Measurements from ENCODE around the gene PHF19. TPM values are rescaled to one million over a fixed set of nuclear protein-coding genes. Genes with fewer than 3 reads are reported as not detected.

The PHF19 gene
- total RNA-seq, 5 donors from 2014 or later (not counting 1 experiment from before 2014, with no cell fraction given) = 92.8 to 184 (median 166) TPM

DNA sequence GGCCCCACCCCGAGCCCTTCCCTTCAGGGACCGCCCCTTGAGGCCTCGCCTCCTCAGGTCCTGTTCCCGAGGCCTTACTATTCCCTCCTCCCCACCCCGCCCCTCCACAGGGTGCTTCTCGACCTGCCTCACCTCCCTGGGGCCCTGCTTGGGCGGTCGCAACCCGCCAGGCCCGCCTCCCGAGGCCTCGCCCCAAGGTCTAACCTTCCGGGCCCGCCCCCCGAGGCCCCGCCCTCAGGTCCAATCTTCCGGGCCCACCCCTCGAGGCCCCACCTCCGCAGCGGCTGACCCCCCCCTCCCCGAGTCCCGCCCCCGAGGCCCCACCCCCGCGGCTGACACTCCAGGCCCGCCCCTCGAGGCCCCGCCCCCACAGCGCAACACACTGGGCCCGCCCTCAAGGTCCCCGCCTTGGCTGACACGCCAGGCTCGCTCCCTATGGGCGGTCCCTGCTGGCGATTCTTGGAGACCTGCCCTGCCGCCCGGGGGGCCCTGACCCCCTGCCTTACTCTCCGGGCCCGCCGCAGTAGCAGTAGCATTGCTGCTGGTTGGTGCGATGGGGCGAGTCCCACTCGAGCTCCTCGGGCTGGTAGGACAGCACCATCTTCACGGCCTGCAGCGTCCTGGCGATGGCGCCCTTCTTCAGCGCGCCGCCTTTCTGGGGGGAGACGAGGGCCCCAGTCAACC is 8.2 kb downstream of the PHF19 start:
- peak; percentile 86 to 88 (median 87) for ATAC-seq (replicated peaks in 1 of 4)
- Histone ChIP-seq H3K4me3 (ENCODE audit: control insufficient read depth in 1 of 2, extremely low read depth in 1 of 2, low read length in 1 of 2) (peak overlapping the region; percentile 57 to 59), H3K36me3 (ENCODE audit: control insufficient read depth in 2 of 2, extremely low read depth in 1 of 2, insufficient read depth in 1 of 2, low read length in 1 of 2) (peaks cover 12 to 55% of the 10 kb centered on the region in 2 donors), H3K9me3 (no peaks in the 10 kb centered on the region), H3K27ac (ENCODE audit: low read length) (peak overlapping the region; percentile 83), H3K4me1 (ENCODE audit: control insufficient read depth in 1 of 2, extremely low read depth in 1 of 2, insufficient read depth in 2 of 2, low read length in 2 of 2) (peaks cover 9 to 34% of the 10 kb centered on the region in 2 experiments), H3K27me3 (replicated peaks in 1 of 2; ENCODE audit: control insufficient read depth in 2 of 2, extremely low read depth in 1 of 2, insufficient read depth in 2 of 2, low read length in 1 of 2) (no peaks in the 10 kb centered on the region)
- Mint-ChIP-seq H3K9me3 (no peaks in the 10 kb centered on the region), H3K27me3 (no peaks in the 10 kb centered on the region), H3K4me1 (peaks cover 29 to 43% (median 36%) of the 10 kb centered on the region in 3 donors), H3K4me3 (peak overlapping the region; percentile 79 to 89 (median 82)), H3K27ac (peak overlapping the region; percentile 94 to 97), H3K36me3 (peaks cover 44% of the 10 kb centered on the region)
- ChIA-PET POLR2A (interaction anchor here (0.5 to 1.9 kb wide), 6 partner anchors 19 to 293 kb away, joined by 3 to 11 read pairs (median 6); no protein-coding TSS in a partner anchor), CTCF (interaction anchor here (0.5 to 3.9 kb wide), 28 partner anchors 20 to 253 kb away, joined by 3 to 39 read pairs (median 4); no protein-coding TSS in a partner anchor)
- 2% methylated on average over 28 of the region's 52 CpGs for WGBS (ENCODE audit: insufficient coverage)
- DNase-seq = peak; percentile 91 to 98 (median 96)

DNA sequence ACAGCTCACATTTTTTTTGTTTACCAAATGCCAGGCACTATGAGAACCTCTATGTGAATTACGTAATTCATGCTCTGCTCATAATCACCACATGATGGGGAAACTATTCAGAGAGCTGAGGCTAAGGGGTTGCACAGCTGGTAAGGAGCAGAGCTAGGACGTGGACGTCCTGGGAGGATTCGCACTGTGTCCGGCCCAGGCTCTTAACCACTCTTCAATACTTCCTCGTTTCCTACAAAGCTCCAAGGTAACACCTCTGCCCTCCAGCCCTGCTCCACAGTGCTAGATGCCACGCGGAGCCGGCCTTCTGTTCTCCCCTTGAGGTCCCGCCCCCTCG is 8.7 kb downstream of the PHF19 start:
- CTCF ChIA-PET = interaction anchor here (0.6 to 3.9 kb wide), 30 partner anchors 10 to 253 kb away, joined by 3 to 39 read pairs (median 5); no protein-coding TSS in a partner anchor
- H3K27ac Mint-ChIP-seq = peak overlapping the region; percentile 56 to 83
- no peaks in the 10 kb centered on the region for H3K27me3 Mint-ChIP-seq
- H3K36me3 Mint-ChIP-seq = peaks cover 43% of the 10 kb centered on the region
- H3K4me1 Mint-ChIP-seq = peaks cover 24 to 38% (median 31%) of the 10 kb centered on the region in 3 donors
- Histone ChIP-seq H3K27ac (ENCODE audit: low read length) (peak overlapping the region; percentile 83), H3K4me3 (ENCODE audit: control insufficient read depth in 1 of 2, extremely low read depth in 1 of 2, low read length in 1 of 2) (peak overlapping the region; percentile 25 to 47), H3K27me3 (replicated peaks in 1 of 2; ENCODE audit: control insufficient read depth in 2 of 2, extremely low read depth in 1 of 2, insufficient read depth in 2 of 2, low read length in 1 of 2) (no peaks in the 10 kb centered on the region), H3K4me1 (ENCODE audit: control insufficient read depth in 1 of 2, extremely low read depth in 1 of 2, insufficient read depth in 2 of 2, low read length in 2 of 2) (peaks cover 9 to 29% of the 10 kb centered on the region in 2 experiments), H3K36me3 (ENCODE audit: control insufficient read depth in 2 of 2, extremely low read depth in 1 of 2, insufficient read depth in 1 of 2, low read length in 1 of 2) (peaks cover 13 to 53% of the 10 kb centered on the region in 2 donors), H3K9me3 (no peaks in the 10 kb centered on the region)
- WGBS (ENCODE audit: insufficient coverage) = 23% methylated on average over 9 of the region's 11 CpGs
- H3K9me3 Mint-ChIP-seq = no peaks in the 10 kb centered on the region
- ATAC-seq (replicated peaks in 1 of 4) = peak; percentile 19 to 31 (median 21)
- peak in 2 of 35 experiments; percentile 35 to 36 for DNase-seq
- POLR2A ChIA-PET = interaction anchor here (0.6 to 1.9 kb wide), 7 partner anchors 19 to 69 kb away, joined by 3 to 11 read pairs (median 3); no protein-coding TSS in a partner anchor
- H3K4me3 Mint-ChIP-seq = peak overlapping the region; percentile 54 to 79 (median 55)

DNA sequence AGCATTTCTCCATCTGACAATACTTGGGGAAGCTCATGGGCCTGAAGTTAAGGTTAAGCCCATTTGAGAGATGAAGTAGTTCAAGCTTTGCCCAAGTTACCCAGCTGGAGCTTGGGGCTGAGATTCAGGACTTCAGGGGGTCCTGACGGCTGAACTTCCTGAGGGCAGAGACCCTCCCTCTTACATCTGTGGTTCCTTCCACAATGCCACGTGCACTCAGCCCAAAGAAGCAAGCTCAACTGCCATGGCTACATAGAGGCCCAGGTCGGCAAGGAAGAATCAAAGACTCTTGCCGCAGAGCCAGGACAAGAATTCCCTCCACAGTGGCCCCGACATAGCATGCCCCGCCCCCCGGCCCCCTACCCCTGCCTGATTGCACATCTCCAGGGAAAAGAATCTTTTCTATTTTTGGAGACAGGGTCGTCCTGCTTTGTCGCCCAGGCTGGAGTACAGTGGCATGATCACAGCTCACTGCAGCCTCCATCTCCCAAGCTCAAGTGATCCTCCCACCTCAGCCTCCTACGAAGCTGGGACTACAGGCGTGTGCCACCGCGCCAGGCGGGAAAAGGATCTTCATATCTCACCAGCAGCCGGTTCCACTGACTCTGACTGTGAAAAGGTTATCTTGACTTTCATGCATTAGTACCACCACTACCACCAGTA is 9.2 kb downstream of the PHF19 start:
- ChIA-PET CTCF (interaction anchor here (0.6 to 3.9 kb wide), 29 partner anchors 9 to 254 kb away, joined by 3 to 39 read pairs (median 5); no protein-coding TSS in a partner anchor), POLR2A (interaction anchor here (0.6 to 1.9 kb wide), 7 partner anchors 18 to 69 kb away, joined by 3 to 11 read pairs (median 3); no protein-coding TSS in a partner anchor)
- 96% methylated on average over 4 of the region's 15 CpGs for WGBS (ENCODE audit: insufficient coverage)
- DNase-seq = no peak
- Histone ChIP-seq H3K27me3 (replicated peaks in 1 of 2; ENCODE audit: control insufficient read depth in 2 of 2, extremely low read depth in 1 of 2, insufficient read depth in 2 of 2, low read length in 1 of 2) (no peaks in the 10 kb centered on the region), H3K4me1 (ENCODE audit: control insufficient read depth in 1 of 2, extremely low read depth in 1 of 2, insufficient read depth in 2 of 2, low read length in 2 of 2) (peaks cover 9 to 25% of the 10 kb centered on the region in 2 experiments), H3K36me3 (ENCODE audit: control insufficient read depth in 2 of 2, extremely low read depth in 1 of 2, insufficient read depth in 1 of 2, low read length in 1 of 2) (peaks cover 15 to 53% of the 10 kb centered on the region in 2 donors), H3K4me3 (ENCODE audit: control insufficient read depth in 1 of 2, extremely low read depth in 1 of 2, low read length in 1 of 2) (peak overlapping the region in 1 of 2 donors; percentile 47), H3K9me3 (no peaks in the 10 kb centered on the region), H3K27ac (ENCODE audit: low read length) (peak overlapping the region; percentile 83)
- peak overlapping the region; percentile 56 to 83 for H3K27ac Mint-ChIP-seq
- no peak for ATAC-seq (replicated peaks in 1 of 4)
- H3K27me3 Mint-ChIP-seq = no peaks in the 10 kb centered on the region
- H3K9me3 Mint-ChIP-seq = no peaks in the 10 kb centered on the region
- peak overlapping the region; percentile 54 to 79 (median 55) for H3K4me3 Mint-ChIP-seq
- H3K4me1 Mint-ChIP-seq = peaks cover 19 to 33% (median 26%) of the 10 kb centered on the region in 3 donors
- peaks cover 46% of the 10 kb centered on the region for H3K36me3 Mint-ChIP-seq

DNA sequence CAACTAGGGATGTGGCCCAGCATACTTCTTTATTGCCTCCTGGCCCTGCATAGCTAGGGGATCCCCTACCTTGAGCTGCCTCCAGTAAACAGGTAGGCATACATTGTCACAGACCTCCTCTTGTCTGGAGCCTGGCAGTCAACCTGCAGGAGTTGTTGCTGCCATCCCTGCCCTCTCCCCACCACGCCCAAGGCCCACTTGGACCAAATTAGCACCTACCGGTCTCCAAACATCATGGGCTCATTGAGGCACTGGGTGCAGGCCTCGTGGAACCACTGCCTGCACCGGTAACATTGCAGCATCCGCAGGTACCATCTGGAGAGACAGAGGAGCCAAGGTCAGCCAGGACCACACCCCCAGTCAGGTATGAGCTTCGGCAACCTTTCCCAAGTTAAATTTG is 10.3 kb downstream of the PHF19 start:
- Histone ChIP-seq H3K27ac (ENCODE audit: low read length) (no peak overlapping the region), H3K4me1 (ENCODE audit: control insufficient read depth in 1 of 2, extremely low read depth in 1 of 2, insufficient read depth in 2 of 2, low read length in 2 of 2) (peaks cover 9 to 22% of the 10 kb centered on the region in 2 experiments), H3K36me3 (ENCODE audit: control insufficient read depth in 2 of 2, extremely low read depth in 1 of 2, insufficient read depth in 1 of 2, low read length in 1 of 2) (peaks cover 18 to 58% of the 10 kb centered on the region in 2 donors), H3K4me3 (ENCODE audit: control insufficient read depth in 1 of 2, extremely low read depth in 1 of 2, low read length in 1 of 2) (no peak overlapping the region), H3K27me3 (replicated peaks in 1 of 2; ENCODE audit: control insufficient read depth in 2 of 2, extremely low read depth in 1 of 2, insufficient read depth in 2 of 2, low read length in 1 of 2) (no peaks in the 10 kb centered on the region), H3K9me3 (no peaks in the 10 kb centered on the region)
- ChIA-PET POLR2A (no interaction called here), CTCF (interaction anchor here in 1 of 2 donors (0.9 to 1.4 kb wide), 2 partner anchors 8 to 111 kb away, joined by 3 to 6 read pairs; no protein-coding TSS in a partner anchor)
- Mint-ChIP-seq H3K36me3 (peaks cover 38% of the 10 kb centered on the region), H3K9me3 (no peaks in the 10 kb centered on the region), H3K27ac (no peak overlapping the region), H3K27me3 (no peaks in the 10 kb centered on the region), H3K4me3 (no peak overlapping the region), H3K4me1 (peaks cover 16 to 25% (median 22%) of the 10 kb centered on the region in 3 donors)
- DNase-seq (no peak), ATAC-seq (replicated peaks in 1 of 4) (no peak)
- WGBS (ENCODE audit: insufficient coverage) = 100% methylated on average over 4 of the region's 6 CpGs

DNA sequence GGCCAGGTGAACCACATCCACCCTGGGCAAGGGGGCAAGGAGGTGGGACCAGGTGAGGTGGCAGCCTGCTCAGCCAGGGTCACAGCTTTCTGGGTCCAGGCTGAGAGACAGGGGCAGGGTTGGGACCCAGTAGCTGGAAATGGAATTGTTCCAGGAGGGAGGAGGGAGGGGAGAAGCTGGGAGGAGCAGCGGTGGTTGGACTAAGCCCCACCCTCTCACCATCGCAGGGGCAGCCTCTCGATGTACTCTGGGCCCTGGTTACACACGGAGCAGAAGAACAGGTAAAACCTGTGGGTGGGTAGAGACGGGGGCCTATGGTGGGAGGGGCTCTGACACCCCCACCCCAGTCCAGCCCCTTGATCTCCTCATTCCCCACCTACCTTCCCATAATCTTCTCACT is 11.2 kb downstream of the PHF19 start:
- Mint-ChIP-seq H3K4me1 (peaks cover 16 to 21% (median 20%) of the 10 kb centered on the region in 3 donors), H3K9me3 (no peaks in the 10 kb centered on the region), H3K27ac (peak overlapping the region in 1 of 2 donors; percentile 73), H3K36me3 (peaks cover 41% of the 10 kb centered on the region), H3K4me3 (no peak overlapping the region), H3K27me3 (no peaks in the 10 kb centered on the region)
- ATAC-seq (replicated peaks in 1 of 4) (no peak), DNase-seq (no peak)
- H3K27me3 ChIP-seq (replicated peaks in 1 of 2; ENCODE audit: control insufficient read depth in 2 of 2, extremely low read depth in 1 of 2, insufficient read depth in 2 of 2, low read length in 1 of 2) = no peaks in the 10 kb centered on the region
- peaks cover 9 to 22% of the 10 kb centered on the region in 2 experiments for H3K4me1 ChIP-seq (ENCODE audit: control insufficient read depth in 1 of 2, extremely low read depth in 1 of 2, insufficient read depth in 2 of 2, low read length in 2 of 2)
- no CpG with 5 or more reads among the region's 5 CpGs for WGBS (ENCODE audit: insufficient coverage)
- ChIA-PET POLR2A (no interaction called here), CTCF (no interaction called here)
- H3K9me3 ChIP-seq = no peaks in the 10 kb centered on the region
- no peak overlapping the region for H3K27ac ChIP-seq (ENCODE audit: low read length)
- peaks cover 18 to 67% of the 10 kb centered on the region in 2 donors for H3K36me3 ChIP-seq (ENCODE audit: control insufficient read depth in 2 of 2, extremely low read depth in 1 of 2, insufficient read depth in 1 of 2, low read length in 1 of 2)
- no peak overlapping the region for H3K4me3 ChIP-seq (ENCODE audit: control insufficient read depth in 1 of 2, extremely low read depth in 1 of 2, low read length in 1 of 2)

DNA sequence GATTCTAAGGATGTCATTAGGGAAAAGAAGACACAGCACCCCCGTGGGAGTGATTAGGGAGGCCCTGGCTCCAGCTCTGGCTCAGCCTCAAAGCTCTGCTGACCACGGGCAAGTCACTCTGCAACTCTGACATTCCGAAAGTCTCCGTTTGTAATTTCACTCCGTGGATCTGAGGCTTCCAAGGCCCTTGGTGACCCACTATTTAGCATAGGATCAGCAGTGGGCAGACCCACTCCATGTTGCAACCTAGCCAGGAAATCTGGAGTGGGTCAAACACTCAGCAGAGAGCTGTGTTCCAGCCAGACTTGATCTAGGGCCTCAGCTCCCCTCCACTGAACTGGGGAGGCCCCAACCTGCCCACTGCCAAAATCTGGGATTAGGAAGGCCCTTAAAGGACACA is 11.8 kb downstream of the PHF19 start:
- Histone ChIP-seq H3K36me3 (ENCODE audit: control insufficient read depth in 2 of 2, extremely low read depth in 1 of 2, insufficient read depth in 1 of 2, low read length in 1 of 2) (peaks cover 18 to 71% of the 10 kb centered on the region in 2 donors), H3K9me3 (no peaks in the 10 kb centered on the region), H3K4me3 (ENCODE audit: control insufficient read depth in 1 of 2, extremely low read depth in 1 of 2, low read length in 1 of 2) (no peak overlapping the region), H3K27ac (ENCODE audit: low read length) (no peak overlapping the region), H3K4me1 (ENCODE audit: control insufficient read depth in 1 of 2, extremely low read depth in 1 of 2, insufficient read depth in 2 of 2, low read length in 2 of 2) (peaks cover 8 to 21% of the 10 kb centered on the region in 2 experiments), H3K27me3 (replicated peaks in 1 of 2; ENCODE audit: control insufficient read depth in 2 of 2, extremely low read depth in 1 of 2, insufficient read depth in 2 of 2, low read length in 1 of 2) (no peaks in the 10 kb centered on the region)
- Mint-ChIP-seq H3K4me3 (no peak overlapping the region), H3K27ac (no peak overlapping the region), H3K9me3 (no peaks in the 10 kb centered on the region), H3K27me3 (no peaks in the 10 kb centered on the region), H3K36me3 (peaks cover 47% of the 10 kb centered on the region), H3K4me1 (peaks cover 16 to 20% (median 18%) of the 10 kb centered on the region in 3 donors)
- POLR2A ChIA-PET = no interaction called here
- CTCF ChIA-PET = no interaction called here
- WGBS (ENCODE audit: insufficient coverage) = 98% methylated on average over 5 of the region's 5 CpGs
- DNase-seq (no peak), ATAC-seq (replicated peaks in 1 of 4) (no peak)

All from T-cell (primary cell).